CD4-positive, alpha-beta T cell treated with Interleukin-17A for 1 hour (primary cell): ENCODE data around the gene CACNA1A.
"Not testable (repeated sequence)": the region's sequence is repeated elsewhere in the genome, so short reads cannot be mapped to it uniquely, and the experiment has no call there.

ENCODE experiments used
- DNase-seq: peaks from one replicate; pipeline ENCODE4 v3.0.0-alpha.2; 2020

The CACNA1A gene

GRCh38 chr19:13420780-13421179 lies 85.5 kb downstream of the CACNA1A start:
- no peak for DNase-seq

DNA sequence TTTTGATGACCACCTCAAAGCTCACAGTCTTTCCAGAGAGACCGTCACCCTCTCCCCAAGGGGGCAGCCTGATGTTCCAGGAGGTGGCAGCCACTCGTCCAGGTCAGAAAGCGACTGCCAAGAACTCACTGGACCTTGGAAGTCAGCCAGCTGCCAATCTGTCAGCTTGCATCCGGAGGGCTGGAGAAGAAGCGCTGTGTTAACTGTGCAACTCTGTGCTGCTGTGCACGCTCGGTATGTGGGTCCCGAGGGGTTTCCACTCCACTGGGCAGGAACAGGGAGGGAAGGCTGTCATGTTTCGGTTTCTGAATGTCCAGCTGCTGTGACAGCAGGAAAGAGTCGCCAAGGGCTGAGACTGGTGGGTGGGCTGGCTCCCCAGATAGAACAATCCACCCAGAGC lies 89.2 kb downstream of the CACNA1A start:
- DNase-seq, result no peak

GRCh38 chr19:13411899-13412298 lies 94.4 kb downstream of the CACNA1A start:
- DNase-seq, result no peak

- no peak for DNase-seq
Measured at GRCh38 chr19:13410946-13411345, 95.3 kb downstream of the CACNA1A start.

GRCh38 chr19:13408889-13409518 lies 97.3 kb downstream of the CACNA1A start:
- no peak for DNase-seq

- no peak for DNase-seq
Measured at GRCh38 chr19:13404236-13404635, 102.0 kb downstream of the CACNA1A start.

DNA sequence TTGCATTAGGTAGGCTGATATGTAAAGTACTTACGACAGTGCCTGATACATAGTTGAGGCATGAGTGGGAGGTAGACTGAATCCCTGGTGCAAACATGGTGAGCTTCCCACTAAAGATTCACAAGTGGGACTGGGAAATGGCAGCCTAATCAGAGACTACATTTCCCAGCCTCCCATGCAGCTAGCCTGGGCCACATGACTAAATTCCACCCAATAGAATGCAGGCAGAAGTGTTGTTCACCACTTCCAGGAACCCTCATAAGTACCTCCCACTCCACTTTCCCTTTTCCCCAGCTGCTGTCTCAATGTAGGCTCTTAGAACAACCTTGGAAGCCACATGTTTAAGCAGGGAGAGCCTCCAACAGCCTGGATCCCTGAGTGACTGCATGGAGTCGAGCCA lies 104.9 kb downstream of the CACNA1A start:
- DNase-seq, result no peak

DNA sequence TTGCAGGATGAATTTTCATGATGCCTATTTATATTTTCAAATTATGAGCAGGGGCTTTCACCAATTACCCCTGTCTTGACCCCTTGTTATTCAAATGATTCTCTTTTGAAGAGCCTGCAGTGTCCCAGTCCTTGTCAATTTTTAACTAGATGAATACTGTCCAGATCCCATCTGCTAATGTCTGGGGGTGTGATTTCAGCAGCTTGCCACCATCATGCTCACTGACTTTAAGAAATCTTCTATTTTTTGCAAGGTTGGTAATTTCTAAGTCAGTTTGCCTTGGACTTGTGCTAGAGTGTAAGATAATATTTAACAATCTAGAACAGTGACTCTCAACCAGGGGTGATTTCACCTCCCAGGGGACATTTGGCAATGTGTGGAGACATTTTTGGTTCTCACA lies 106.0 kb downstream of the CACNA1A start:
- no peak for DNase-seq

GRCh38 chr19:13399746-13400145 lies 106.5 kb downstream of the CACNA1A start:
- DNase-seq, result no peak

- no peak for DNase-seq
Measured at GRCh38 chr19:13398780-13399726, 107.2 kb downstream of the CACNA1A start.

GRCh38 chr19:13398182-13398581 lies 108.1 kb downstream of the CACNA1A start:
- DNase-seq, result no peak

GRCh38 chr19:13396250-13397080 lies 109.8 kb downstream of the CACNA1A start:
- DNase-seq, result no peak

- DNase-seq, result no peak
Measured at GRCh38 chr19:13382633-13382938, 123.7 kb downstream of the CACNA1A start.

DNA sequence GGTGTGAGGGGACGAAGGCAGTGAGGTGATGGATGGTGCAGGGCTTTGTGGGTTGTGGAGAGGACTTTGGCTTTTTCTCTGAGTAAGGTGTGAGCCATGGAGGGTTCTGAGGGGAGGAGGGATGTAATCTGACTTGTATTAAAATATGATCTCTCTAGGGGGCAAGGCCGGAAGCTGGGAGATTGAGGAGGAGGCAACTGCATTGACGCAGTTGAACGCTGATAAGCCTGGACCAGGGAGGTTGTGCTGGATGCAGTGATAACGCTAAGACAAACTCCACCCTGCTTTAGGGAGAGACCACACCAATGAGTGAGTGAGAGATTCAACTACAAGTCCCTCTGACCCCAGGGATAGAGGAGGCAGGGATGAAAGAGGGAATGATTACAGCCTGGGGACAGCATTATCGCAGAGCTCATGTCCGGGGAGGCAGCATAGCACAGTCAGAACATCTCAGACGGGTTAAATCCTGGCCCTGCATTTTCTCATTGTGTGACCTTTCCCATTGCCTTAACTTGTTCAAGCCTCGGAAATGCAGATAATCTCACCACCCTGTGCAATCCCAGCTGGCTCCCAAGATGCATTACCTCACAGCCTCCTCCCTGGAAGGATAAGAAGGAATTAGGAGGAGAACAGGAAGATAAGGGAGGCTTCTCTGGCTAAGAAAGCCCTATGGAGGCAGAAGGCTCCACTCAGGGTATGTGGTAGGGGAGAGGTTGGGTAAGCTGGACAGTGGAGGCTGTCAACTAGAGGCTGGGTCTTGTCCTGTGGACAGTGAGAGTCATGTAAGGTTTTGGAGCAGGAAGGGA lies 124.2 kb downstream of the CACNA1A start:
- no peak for DNase-seq

DNA sequence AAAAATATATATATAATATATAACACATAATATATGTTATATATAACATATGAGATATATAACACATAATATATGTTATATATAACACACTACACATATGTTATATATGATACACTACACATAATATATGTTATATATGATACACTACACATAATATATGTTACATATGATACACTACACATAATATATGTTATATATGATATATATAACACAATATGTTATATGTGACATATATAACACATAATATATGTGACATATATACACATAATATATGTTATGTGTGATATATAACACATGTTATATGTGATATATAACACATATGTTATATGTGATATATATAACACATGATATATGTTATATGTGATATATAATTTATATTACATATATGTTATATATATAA lies 129.7 kb downstream of the CACNA1A start:
- DNase-seq, result no peak

- DNase-seq, result no peak
Measured at GRCh38 chr19:13373599-13373998, 132.7 kb downstream of the CACNA1A start.

- no peak for DNase-seq
Measured at GRCh38 chr19:13370948-13371347, 135.3 kb downstream of the CACNA1A start.

GRCh38 chr19:13366529-13367143 lies 139.6 kb downstream of the CACNA1A start:
- DNase-seq, result no peak

DNA sequence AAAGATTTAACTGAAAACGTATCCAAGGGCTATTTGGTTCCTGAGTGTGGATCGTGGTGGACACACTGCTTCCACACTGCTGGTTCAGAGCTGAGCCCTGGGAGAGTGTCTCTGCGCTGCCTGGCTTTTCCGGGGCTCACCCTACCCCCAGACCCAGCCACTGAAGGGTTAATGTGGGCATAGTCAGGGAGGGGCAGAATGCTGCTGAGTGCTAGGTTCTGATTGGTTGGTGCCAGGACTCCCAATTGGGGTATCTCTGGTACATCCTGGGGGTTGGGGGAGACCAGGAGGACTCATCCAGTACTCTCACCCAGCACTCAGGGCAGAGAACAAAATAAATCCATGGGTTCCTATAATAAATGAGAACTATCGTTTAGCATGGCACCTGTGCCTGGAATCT lies 142.3 kb downstream of the CACNA1A start:
- no peak for DNase-seq

- no peak for DNase-seq
Measured at GRCh38 chr19:13363245-13363644, 143.0 kb downstream of the CACNA1A start.

DNA sequence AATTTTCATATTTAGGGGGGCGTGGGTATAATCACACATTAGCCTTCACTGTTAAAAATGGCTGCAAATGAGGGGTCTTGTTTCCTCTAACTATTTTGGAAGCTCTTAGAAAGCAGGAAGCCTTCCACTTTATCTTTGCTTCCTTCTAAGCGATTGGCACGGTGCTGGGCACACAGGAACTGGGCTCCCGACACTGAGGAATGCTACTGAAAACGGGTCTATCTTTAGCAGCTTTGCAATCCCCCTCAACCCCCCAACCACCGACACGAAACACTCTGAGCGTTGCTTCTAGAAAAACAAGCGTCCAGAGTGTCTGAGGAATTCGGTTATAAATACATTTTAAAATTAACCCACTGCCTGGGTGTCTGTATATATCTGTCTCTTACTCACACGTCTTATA lies 143.6 kb downstream of the CACNA1A start:
- DNase-seq, result no peak

GRCh38 chr19:13361726-13362125 lies 144.6 kb downstream of the CACNA1A start:
- not testable (repeated sequence) for DNase-seq
